ENCODE measurements around the gene FNBP1L.

- TF ChIP-seq EZH2 (optimal IDR thresholded peaks at IDR 0.05; ENCODE audit: low read depth, low read length) (no peak), EZH2phosphoT487 (IDR thresholded peaks at IDR 0.05; ENCODE audit: low read length) (no peak)
- TF ChIP-seq, protein P1, sequence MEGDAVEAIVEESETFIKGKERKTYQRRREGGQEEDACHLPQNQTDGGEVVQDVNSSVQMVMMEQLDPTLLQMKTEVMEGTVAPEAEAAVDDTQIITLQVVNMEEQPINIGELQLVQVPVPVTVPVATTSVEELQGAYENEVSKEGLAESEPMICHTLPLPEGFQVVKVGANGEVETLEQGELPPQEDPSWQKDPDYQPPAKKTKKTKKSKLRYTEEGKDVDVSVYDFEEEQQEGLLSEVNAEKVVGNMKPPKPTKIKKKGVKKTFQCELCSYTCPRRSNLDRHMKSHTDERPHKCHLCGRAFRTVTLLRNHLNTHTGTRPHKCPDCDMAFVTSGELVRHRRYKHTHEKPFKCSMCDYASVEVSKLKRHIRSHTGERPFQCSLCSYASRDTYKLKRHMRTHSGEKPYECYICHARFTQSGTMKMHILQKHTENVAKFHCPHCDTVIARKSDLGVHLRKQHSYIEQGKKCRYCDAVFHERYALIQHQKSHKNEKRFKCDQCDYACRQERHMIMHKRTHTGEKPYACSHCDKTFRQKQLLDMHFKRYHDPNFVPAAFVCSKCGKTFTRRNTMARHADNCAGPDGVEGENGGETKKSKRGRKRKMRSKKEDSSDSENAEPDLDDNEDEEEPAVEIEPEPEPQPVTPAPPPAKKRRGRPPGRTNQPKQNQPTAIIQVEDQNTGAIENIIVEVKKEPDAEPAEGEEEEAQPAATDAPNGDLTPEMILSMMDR (IDR thresholded peaks at IDR 0.05; ENCODE audit: low read length): no peak
These were observed 126.6 kb downstream of the FNBP1L start for GRCh38 chr1:93574511-93574910.

Data from MM.1S (cell line).